ENCODE data around the gene FPGS.
"Not testable (repeated sequence)": the region's sequence is repeated elsewhere in the genome, so short reads cannot be mapped to it uniquely, and the experiment has no call there.

Gene FPGS

DNA sequence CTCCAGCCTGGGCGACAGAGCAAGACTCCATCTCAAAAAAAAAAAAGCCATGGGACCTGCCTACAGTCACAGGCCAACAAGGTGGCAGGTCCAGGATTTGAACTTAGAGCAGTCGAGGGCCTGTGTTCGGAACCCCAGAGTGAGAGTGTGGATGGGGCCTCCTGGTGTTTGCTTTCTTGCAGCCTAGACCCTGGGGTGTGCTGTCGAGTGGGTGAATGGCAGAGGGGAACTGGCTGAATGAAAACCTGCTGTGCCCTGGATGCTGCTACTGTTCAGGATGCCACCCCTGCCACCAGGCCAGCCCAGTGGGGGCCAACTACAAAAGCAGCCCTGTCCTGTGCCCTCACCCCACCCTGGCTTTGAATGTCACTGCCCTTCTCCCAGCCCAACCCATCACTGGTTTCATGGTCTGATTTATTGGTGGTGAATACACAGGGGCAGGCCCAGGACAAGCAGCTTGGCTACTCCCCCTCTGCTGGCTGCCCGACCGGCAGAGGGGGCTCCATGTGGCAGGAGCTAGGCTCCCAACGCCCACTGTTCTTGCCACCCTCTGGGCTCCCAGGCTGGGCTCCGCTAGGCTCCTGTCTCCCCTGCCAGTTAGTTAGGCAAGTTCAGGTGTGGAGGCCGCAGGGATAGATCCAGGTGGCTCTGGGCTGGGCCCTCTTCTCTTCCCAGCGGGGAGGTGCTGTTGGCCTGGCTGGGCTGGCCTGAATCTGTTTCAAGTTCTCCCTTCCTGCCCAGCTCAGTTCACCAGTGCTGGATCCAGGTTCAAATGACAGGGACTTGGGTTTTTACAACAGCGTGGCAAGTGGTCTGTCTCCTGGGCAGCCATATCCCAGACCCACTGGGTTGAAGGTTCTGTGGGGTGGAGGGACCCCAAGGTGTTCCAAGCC is 12.2 kb downstream of the FPGS start:
- DNase-seq = no peak

DNA sequence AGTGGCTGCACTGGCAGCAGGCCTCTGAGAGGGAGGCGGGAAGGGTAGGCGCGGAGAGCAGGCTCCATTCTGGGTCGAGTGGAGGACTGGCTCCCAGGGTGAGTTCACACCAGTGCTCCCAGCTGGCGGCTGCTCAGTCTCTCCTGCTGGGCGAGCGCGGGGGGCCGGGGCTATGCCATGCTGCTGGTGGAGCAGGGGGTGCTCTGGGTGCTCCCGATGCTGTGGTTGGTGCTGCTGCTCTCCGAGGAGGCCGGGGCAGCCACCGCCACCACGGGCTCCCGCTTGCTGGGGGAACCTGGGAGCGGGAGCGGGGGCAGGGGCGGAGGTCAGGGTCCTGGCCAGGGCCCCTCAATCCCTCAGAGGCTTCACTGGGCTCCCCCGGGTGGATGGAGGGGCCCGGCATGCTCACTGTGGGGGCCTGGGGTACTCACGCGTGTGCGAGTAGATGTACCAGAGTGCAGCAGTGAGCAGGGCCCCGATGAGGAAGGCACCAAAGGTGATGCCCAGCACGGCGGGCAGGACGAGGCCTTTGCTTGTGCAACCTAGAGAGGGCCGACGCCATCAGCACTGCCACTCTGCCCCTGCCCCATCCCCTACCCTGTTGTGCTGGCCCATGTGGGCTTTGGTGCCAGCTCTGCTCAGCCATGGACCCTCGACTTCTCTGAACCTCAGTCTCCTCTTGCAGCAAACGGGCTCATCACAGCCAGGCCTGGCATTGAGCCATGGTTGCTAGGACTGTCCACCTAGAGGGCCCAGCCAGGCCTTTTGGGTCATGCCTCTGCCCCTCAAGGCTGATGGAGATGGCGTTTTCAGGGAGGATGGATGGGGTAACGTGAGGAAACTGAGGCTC is 13.1 kb downstream of the FPGS start:
- DNase-seq = no peak

DNA sequence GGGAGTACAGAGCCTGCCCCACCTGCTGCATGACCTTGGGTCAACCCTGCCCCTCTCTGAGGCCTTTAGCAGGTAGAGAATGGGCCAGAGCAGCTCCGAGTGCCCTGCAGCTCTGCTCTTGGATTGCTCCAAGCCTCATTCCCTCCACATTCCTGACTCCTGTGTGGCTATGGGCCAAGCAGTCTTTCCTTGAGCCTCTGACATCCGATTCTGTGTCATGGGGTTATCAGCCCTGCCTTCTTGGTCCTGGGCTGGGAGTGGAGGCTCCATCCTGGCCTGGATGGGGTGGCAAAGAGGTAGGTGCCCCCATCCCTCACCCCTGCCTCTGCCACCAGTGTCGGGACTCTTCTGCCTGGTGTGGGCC is 13.7 kb downstream of the FPGS start:
- no peak for DNase-seq

DNA sequence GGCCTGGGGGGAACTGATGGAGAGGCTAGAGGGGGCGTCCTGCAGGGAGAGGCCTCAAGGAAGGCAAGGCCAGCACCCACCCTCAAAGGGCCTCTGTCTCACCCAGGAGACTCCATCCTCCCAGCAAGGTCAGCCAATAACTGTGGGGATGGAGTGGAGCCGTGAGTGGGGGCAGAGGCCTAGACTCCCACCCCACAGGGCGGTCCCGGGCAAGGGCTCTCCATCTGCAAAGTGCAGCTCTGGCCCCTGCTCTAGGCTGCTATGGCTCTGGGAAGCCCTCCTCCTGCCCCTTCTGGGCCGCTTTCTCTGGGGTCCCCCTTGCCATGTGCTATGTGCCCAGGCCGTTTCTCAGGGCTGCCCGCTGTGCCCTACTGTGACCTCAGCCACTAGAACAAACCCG is 14.0 kb downstream of the FPGS start:
- no peak for DNase-seq

DNA sequence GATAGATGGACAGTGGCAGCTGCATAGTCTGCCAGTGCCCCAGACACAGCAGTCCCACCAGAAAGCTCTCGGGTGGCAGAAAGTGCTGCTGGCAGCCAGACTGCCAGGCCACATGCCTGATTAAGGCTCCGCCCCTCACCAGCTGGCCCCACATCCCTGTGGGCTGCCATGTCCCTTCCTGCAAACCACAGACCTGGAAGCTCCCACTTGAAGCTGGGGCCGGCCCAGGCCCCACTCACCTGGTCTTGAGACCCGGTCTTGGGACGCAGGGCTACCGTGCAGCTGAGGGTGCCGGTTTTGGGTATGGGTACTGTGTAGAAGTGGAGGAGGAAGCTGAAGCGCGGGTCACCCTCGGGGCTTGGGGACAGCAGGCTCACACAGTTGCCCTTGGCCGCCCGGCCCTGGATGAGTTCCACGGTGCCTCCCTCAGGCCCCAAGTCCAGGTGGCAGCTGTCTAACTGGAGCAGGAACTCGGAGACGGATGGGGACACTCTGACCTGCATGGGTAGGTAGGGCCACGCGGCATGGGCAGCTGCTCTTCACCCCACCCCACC is 15.3 kb downstream of the FPGS start:
- DNase-seq = no peak

DNA sequence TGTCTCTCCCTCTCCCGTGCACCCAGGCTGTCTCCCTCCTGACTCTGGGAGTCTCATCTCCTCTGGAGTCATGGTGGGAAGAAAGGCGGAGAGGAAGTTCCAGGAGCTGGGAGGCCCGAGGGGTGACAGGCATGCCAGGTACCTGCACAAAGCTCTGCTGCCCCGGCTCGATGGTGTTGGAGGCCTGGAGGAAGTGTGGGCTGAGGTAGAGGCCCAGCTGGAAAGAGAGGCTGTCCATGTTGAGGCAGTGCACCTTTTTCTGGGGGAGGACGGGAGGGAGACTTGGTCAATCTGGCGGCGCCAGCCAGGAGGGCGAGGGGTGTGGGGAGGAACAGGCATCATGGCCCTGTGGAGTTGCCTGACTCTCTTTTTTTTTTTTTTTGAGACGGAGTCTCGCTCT is 15.9 kb downstream of the FPGS start:
- no peak for DNase-seq

DNA sequence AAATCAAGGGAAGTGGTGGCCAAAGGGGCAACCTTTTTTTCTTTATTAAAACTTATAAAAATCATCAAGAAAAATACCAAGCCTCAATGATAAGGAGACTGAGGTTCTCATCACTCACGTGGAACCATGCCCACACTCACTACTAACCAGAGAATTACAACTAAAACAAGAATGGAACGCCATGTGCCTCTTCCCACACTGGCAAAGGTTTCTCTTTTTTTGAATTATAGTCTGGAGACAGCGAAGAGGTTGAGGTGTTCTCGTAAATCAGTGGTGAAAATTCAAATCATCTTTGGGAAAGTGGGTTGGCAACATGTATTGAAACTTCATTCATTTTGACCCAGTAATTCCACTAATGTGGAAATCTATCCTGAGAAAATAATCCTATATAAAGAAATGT is 19.4 kb downstream of the FPGS start:
- DNase-seq = no peak

DNA sequence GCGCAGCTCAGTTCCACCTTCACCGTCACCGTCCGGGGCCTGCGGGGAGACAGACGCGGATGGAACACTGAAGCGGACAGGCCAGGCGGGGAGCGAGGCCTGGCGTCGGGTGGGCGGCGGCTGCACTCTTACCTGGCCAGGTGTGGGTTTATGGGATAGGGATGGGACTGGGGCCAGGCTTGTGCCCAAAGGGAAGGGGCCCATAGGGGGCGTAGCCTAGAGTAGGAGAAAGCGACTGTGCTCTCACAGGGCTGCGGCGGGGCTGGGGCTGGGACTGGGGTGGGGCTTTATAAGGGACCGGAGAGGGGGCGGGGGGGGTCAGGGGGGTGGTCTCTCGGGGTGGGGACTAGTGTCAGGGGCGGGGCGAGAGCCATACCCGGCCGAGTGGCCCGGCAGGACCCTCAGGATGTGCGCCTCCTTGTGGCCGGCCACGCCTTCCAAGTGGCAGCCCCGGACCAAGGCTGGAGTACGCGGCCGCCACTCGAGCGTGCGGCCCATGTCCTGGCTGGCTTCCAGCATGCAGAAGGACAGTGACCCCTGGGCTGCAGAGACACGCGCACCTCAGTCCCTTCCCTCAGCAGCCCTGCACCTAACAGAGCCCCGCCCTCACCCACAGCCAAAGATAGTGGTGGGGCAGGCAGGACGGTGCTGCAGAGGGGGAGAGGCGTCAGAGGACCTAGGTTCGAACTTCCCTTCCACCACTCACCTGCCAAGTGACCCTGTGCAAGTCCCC is 22.8 kb downstream of the FPGS start:
- no peak for DNase-seq

DNA sequence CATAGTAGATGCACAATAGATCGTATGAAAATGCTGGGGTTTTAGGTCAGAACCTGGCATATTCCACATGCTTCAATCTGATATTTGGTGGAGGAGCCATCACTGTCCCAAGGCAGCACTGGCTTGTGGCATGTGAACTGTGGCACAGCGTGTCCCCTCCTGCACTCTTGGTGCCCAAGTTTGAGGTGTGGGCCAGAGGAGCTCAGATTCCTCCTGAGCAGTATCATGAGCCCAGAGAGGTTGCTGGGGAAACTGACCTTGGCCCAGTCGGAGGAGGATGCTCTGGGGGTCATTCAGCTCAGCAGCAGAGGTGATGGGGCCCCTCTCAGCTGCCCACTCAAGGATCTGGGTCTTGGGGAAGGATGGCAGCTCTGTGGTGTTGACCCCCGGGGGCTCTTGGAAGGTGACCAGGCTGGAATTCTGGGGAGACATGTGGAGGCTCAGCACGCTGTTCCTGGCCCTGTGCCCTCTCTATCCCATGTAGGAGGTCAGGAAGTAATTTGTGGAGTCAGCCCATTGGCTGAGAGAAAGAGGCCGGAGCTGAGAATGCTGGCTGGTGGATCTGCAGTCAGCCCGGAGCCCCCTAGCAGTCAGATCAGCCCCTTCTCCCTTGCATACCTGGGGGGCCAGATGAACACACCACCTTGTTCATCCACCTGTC is 23.7 kb downstream of the FPGS start:
- no peak for DNase-seq

DNA sequence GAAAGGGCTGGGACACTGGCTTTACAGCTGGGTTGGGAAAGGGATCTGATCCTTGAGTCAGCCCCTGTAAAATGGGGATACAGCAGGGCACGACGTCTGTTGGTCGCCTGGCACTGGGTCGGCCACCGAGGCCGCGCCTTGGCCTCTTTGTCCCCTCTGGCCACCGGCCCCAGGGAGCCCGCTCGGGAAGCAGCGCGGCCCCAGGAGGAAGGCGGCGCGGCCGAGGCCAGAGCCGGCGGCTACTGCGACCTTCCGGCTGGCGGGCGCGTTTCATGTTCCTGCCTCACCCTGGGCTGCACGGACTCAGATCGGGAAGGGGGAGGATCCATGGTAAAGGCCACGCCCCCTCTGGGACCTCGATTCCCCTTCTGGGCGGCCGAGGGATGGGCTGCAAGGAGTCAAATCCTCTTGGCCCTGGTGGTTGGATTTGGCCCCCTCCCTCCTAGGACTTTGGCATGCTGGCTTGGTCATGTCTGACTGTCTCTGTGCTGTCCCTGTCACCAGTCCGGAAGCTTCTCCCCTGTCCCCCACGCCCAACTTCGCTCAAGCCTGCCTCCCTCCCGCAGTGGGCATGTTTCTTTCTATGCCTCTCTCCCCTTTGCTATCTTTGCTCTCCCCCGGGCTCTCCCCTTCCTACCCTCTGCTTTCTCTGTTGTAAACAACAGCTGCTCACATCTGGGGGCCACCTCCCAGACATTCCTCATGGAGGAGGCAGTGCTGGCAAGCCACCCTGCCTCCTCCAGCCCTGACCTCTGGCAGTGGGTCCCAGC is 25.8 kb downstream of the FPGS start:
- peak; percentile 70 for DNase-seq

DNA sequence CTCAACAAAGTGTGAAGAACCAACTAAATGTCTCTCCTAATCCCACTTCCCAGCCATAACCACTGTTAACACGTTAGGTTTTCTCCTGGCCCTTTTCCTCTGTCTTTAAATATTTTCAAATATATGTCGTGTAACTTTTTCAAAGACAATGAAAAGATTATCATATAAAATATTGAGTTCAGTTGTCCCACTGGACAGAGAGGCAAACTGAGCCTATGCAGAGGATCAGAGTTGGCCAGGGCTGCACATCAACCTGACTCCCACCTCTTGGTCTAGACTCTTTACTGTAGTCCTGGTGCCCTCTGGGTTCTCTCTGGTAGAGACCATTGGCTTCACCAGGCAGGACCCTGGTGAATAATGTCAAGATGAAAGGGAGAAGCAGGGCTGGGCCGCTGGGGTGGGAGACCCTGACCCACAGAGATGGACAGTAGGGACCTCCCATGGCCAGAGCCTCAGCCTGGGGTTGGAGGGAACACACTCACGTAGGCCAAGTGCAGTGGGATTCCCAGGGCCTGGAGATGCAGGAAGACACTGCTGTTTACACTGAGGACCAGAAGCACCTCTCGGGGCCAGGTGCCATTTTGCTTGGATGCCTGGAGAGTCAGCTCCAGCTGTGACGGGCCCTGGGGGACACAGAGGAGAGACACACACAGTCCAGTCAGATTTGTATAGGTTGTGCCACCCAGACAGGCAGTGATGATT is 26.7 kb downstream of the FPGS start:
- no peak for DNase-seq

DNA sequence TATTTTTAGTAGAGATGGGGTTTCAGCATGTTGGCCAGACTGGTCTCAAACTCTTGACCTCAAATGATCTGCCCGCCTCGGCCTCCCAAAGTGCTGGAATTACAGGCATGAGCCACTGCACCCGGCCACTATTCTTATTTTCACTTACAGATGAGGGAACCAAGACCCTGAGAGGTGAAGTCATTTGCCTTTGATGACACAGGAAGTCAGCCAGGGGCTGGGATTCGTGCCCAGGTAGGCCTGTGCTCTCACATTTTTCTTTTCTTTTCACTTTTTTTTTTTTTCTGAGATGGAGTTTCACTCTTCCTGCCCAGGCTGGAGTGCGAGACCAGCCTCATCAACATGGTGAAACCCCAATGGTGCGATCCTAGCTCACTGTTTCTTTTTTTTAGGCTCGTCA is 29.6 kb downstream of the FPGS start:
- no peak for DNase-seq

DNA sequence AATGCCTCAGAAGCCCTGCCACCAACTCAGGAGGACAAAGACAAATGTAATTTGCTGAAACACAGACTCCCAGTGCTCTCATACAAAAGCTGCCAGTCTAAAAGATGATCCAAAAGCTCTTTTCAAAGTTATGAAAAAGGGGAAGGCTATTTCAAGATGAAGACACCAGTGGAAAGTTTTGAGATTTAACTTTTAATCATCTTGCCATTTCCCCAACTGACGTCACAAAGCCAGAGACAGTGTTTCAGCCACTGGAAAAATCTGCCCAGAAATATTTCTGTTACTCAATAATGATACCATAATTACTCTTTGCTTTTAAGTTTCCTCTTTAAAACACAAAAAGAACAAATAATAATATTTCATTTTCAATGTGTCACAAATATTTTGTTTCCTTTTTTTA is 30.9 kb downstream of the FPGS start:
- DNase-seq = no peak

DNA sequence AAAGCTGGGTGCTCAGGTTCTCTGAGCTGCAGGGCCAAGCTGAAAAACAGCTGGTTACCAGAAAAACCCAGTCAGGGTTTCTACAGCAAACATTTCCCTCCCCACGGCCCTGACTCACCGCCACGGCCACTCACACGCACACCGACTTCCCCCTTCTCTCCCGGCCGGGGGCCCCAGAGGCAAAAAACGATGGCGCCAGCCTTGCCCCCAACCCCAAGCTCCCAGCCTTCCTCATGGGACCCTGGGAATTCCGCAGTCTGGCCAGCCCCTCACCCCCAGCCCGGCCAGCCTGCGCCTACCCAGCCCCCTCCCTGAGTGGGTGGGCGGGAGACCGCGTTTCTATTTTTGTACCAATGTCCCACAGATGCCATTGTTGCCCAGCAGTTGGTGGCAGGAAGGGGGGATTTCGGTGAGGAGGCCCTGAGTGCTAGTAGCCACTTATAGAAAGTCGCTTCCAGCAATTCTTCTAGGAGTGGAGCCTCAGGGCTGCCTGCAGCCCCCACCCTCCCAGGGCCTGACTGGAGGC is 33.4 kb downstream of the FPGS start:
- no peak for DNase-seq

DNA sequence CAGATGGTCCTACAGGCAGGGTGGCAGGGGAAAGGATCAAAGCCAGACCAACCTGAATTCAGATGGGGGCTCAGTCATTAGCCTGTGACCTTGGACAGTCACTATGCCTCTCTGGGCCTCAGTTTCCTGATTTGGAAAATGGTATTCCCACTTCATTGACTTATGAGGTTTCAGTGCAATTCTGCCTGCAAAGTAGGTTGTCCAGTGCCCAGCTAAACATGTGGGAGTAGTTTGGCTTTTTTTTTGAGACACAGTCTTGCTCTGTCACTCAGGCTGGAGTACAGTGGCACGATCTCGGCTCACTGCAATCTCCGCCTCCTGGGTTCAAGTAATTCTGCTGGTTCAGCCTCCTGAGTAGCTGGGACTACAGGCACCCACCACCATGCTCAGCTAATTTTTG is 33.9 kb downstream of the FPGS start:
- not testable (repeated sequence) for DNase-seq

DNA sequence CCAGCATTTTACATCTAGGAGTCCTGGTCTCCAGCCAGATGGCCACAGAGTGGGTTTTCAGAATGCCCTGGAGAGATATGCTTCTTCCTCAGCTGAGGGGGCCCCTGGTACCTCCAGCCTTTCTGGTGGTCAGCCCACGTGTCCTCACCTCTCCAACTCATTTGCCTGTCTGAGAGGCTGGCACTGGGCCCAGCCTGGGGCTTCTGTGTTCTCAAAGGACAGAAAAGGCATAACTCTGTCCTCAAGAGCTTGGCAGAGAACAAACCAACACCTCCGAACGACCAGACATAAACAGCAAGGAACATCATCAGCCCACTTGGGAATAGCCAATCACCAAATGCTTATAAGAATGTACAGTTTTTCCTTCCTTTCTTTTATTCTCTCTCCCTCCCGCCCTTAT is 34.7 kb downstream of the FPGS start:
- no peak for DNase-seq

DNA sequence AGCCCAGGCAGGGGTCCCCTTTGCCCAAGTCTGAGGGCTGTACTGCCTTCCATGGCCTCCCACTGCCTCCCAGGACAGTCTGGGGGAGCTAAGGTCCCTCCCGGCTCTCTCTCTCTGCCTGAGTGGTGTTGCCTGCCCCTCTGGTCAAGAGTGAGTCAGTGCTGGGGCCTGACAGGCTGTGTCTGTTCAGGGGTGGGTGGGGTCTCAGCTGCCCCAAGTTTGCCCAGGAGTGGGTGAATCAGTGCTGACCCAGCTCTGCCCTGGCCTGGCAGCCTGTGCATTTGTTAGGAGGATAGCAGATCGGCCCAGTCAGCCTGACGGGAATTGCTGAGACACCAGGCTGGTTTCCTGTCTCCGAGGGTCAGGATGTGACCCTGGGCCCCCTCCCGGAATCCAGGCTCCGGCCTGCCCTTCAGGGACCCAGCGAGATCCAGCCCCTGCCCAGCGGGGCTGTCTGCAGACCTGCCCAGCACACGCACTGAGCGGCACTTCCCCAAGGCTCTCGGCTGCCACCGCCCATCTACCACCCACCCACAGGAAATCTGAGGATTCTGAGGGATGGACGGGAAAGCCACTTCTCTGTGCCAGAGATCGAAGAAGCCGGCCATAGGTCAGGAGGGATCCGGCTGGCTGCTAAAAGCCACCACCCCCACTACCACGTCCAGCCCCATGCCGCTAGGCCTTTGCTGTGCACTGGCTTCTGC is 35.8 kb downstream of the FPGS start:
- no peak for DNase-seq

DNA sequence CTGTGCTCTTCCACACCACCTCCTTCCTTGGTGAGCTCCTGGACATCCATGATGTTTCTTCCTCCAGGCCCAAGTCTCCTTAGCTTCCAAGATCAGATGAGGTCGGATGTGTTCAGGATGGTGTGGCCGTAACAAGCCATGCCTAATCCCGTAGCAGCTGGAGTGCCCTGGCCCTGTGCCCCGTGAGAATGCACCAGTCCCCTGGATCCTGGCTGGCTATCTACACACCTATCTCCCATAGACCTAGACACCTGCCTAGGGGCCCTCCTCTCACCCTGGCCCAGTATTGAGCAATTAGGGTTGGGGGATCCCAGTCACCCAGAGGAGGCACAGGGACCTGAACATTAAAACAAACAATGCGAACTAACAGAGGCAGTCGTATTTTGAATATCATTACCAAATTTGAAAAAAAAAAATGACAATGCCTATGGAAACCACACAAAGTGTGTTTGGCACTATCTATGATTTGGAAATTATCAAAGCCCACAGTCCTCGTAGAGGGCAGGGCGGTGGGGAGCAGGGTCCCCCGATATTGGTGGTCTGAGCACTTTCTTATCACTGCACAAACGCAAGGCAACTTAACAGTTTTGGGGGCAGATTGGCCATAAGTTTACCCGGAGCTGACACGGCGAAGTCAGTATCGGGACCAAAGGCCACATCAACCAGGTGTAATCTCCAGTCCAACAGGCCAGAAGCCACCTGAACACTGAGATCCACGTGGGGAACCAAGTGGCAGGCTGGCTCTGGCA is 38.6 kb downstream of the FPGS start:
- DNase-seq = peak; percentile 89

DNA sequence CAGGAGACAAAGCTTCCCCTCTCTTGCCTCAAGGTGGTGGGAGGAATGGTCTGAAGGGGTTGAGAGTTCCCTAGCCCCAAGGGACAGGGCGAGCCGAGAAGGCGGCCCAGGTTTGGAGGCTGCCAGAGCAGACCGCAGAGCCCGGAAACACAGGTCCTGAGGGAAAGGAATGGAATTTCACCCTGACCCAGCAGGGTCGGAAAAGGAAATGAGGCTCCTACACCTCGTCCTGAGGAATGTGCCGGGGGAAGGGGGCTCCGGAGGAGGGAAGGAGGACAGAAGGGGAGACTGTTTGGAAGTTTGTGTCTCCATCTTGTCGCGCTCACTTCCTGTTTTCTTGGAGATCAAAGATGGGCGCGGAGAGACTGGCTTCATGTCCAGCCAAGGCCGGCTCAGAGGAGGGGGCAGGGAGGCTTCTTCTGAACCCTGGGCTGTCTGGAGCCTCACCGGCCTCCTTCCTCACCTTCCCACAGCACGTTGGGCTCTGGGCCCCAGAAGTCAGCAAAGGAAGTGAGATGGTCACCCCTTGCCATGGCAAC is 42.2 kb downstream of the FPGS start:
- DNase-seq = no peak

Data from hematopoietic multipotent progenitor cell treated with erythropoietin and hydrocortisone succinate and interleukin-3 and kit ligand, for 6 days (in vitro differentiated cells).